Kidney capillary endothelial cell (primary cell): ENCODE results near the gene SULT4A1.
A peak's percentile ranks its signal among the peaks of the same experiment; 100 is the strongest.
"Not testable (repeated sequence)": the region's sequence is repeated elsewhere in the genome, so short reads cannot be mapped to it uniquely, and the experiment has no call there.

ENCODE experiments used
- DNase-seq: peaks from one replicate; pipeline ENCODE4 v3.0.0-alpha.2; 2018; ENCODE audit warnings: low spot score

The SULT4A1 gene

DNA sequence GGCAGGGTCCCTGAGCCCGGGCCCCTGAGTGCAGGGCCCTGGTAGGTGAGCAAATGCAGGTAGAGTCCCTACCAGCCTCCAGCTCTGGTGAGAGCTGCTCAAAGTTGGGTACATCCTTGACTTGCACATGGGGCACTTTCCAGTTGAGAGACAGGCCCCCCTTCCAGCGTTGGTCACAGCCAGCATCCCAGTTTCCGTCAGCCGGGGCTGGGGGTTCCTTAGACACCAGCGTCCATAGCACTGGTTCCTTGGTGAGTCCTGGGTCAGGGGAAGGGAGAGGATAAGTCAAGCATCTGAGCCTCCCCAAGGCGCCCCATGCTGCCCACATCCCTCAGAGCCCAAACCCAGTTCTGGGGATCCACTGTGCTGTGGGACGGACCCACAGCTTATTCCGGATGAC lies 23.9 kb upstream of the SULT4A1 start:
- DNase-seq, result no peak

DNA sequence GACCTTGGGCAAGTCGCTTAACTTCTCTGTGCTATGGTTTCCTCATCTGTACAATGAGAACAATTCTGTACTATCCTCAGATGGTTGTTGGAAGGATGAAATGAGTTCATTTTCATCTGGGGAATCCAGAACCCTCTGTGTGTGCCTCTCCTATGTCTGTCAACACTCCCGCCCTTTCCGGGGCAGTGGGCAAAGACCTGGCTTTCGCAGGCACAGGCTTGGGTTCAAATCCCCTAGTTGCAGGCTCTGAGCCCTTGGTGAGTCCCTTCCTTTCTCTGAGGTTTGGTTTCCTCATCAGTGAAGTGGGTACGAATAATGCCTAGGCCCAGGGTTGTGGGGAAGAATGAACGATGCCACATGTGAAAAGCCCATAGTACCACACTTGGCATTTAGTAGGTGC lies 23.5 kb upstream of the SULT4A1 start:
- DNase-seq, result no peak

DNA sequence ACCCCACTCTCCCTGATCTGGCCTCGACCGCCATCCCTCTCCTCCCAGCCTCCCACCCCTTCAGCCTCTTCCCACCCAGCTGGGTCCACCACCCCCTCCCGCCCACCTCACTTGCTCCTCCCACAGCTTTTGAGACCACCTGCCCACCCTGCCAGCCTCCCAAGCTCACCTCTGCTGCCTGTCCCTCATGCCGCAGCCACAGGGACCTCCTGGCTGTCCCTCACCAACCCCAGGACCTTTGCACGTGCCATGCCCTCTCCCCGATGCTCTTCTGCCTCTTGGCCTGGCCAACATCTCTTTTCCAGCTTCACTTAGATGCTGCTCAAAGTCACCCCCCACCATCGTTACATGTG lies 23.0 kb upstream of the SULT4A1 start:
- DNase-seq, result no peak

DNA sequence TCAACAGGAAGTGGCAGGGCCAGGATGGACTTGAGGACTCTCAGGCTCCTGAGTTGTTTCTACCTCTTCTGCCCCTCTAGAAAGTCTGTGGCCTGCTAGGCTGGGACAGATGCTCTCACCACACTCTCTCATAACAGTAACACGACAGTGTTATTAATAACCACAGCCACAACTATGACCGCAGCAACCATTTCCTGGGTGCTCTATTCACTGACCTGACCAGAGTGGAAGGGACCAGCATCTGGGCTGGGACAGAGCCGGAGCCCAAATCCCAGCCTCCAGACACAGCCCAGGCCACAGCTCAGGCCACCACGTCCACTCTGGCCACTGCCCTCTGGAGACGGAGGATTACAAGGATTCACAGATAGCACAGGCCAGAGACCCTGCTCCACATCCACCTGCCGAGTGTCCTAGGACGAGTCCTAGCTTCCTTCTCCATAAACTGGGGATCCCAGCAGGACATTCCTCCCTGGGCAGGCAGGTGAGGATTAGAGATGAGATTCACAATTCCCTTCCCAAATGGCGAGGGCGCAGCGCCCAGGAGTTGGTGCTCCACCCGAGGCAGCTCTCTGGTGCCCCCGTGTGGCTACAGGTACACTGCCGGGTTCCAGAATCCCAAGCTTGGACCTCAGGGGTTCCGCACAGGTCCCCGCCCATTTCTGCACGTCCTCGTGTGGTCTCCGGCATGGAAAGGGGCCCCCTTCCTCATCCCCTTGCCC lies 22.4 kb upstream of the SULT4A1 start:
- DNase-seq, result peak; percentile 36

DNA sequence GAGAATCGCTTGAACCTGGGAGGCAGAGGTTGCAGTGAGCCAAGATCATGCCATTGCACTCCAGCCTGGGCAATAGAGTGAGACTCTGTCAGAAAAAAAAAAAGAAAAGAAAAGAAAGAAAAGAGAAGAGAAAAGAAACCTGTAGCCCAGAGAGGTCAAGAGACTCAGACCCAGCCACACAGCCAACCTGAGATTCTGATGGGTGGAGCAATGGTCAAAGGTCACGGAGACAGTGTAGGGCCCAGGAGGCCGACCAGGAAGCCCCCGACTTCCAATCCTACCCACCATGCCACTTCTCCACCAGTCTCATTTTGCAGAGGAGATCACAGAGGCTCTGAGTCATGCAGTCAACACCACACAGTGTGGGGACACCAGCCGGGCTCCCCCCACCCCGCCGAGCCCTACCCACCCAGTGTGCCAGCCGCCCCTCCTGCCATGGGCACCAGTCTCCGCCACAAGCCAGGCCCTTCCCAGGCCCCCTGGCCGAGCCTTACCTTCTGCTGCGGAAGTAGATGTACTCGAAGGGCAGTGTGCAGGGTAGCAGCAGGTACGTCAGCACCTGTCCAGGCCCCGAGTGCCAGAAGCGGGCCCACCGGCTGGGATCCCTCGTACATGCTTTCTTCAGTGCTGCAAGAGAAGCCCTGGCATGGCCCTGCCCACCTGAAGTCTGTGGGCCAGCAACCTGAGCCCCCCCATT lies 21.6 kb upstream of the SULT4A1 start:
- DNase-seq, result no peak

DNA sequence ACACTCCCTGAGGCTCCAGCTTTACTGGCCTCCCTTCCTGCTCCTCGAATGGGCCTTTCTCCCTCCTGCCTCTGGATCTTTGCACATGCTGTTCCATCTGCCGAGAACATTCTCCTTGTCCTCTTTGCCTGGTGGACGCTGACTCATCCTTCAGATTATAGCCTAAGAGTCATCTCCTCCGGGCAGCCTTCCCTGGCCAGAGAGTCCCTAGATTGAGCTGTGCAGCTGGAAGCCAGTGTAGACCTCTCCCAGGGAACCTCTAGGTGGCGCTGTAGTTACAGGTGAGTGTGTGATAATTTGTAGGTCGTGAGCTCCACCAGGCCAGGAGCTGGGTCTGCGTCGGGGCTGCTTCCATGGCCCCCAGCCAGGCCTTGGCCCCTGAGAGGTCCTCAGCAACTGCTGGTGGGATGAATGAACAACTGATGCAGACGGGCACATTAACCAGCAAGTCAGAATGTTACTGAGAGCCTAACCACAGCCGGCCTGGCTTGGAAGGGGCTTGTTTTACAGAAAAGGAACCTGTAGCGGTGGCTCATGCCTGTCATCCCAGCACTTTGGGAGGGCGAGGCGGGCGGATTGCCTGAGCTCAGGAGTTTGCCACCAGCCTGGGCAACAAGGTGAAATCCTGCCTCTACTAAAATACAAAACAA lies 20.8 kb upstream of the SULT4A1 start:
- peak; percentile 68 for DNase-seq

DNA sequence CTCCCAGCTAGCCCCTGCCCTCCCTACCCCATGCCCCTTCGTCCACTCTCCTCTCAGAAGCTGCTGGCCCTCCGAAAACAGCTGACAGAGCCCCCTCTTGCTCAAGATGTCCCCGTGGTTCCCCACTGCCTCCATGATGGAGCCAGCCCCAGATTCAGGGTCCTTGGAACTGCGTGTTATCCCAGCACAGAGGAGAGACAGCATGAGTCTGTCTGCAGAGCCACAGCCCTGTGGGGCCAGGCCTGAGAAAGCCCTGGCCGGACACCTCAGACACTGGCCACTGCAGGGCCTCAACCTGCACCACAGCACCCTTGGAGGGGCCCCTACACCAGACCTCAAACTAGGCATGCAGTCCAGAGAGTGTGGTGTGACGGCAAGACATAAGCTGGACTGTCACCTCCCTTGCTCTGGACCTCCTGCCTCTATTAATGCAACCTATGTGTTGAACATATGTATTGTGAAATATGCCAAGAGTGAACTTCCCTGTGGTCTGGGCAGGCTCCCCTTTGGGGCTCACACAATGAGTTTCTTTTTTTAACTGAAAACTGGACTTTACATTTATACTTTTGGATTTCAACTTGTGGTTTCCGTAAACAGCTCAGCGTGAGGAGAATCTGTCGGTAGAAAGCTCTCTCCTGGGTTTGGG lies 19.9 kb upstream of the SULT4A1 start:
- no peak for DNase-seq

DNA sequence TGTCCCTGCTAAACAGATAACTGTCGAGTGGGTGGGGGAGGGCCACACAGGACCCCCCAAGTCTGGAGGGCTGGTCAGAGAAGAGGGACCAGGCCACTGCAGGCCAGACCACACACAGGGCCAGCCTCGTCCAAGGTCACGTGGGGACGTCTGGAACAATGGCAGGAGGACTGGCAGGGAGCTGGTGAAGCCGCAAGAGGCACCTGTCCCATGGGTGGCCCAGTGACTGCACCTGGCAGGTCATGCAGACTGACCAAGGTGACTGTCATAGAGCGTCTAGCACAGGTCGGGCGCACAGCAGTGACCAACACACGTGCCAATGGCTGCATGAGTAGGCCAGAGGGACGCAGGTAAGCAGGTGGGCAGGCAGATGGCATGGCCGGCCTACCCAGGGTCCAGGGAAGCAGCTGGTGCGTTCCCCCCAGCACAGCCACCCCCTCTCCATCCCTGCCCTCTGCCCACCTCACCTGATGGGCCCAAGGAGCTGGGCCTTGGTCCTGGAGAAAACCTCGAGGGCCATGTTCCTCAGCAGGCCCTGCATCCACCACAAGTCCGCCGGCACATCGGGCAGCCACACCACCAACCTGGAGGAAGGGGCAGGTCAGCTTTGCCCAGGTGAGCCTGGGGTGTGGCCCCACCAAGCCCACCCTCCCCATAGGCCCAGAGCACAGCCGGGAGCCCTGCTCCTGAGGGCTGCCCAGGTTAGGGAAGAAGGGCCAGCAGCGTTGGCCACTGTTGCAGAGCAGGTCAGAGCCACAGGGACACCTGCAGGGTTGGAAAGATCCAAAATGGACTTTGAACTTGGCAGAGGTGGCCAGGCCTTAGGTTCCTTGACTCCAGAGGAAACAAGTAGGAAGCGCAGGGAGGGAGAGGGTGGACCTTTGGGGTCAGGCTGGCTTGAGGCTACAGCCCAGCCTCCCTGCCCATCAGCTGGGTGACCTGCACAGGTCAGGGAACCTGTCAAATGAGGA lies 19.1 kb upstream of the SULT4A1 start:
- no peak for DNase-seq

DNA sequence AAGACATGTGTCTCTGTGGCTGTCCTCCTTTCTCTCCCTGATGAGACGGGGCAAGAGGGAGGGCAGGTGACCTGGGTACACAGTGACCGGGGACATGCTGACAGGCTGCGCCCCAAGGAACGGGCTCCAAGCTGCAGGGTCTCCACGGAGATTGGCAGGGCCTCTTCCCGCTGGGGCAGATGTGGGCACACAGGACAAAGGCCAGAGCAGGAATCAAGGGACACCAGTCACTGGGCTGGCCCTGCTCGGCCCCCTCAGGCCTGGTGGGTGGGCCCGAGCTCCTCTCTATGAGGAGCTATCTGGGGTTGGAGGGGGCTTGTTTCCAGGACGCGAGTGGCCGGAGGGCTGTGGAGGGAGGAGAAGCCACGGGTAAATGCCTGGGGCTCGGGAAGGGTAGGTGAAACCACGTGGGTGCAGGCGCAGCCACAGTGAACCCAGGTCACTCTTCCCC lies 18.3 kb upstream of the SULT4A1 start:
- no peak for DNase-seq

DNA sequence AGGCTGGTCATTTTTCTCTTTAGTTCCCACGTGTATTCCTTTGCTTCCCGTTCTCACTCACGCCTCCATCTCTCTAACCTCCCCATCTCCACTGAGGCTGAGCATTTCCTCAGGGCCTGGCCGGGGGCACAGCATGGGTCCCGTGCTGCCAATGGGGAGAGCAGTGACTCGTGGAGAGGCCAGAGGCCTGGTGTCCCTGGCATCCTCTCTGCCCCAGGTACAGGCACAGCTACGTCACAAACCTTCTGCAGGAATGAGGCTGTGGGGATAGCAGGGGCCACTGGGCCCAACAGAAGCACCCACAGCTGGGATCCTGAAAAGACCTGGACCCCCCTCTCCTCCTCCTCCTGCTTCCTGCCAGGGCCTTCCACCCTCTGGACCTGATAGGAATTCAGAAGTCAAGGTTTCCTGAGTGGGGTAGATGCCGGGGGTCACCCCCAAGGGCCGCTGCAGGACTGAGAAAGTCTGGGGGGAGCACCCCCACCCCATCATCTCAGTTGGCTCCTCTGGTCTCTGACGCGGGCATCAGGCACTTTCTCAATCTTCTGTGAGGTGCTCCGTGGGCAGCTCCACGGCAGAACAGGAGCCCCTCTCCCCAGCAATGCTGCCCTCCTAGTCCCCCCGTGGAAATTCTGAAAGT lies 17.7 kb upstream of the SULT4A1 start:
- DNase-seq, result no peak

DNA sequence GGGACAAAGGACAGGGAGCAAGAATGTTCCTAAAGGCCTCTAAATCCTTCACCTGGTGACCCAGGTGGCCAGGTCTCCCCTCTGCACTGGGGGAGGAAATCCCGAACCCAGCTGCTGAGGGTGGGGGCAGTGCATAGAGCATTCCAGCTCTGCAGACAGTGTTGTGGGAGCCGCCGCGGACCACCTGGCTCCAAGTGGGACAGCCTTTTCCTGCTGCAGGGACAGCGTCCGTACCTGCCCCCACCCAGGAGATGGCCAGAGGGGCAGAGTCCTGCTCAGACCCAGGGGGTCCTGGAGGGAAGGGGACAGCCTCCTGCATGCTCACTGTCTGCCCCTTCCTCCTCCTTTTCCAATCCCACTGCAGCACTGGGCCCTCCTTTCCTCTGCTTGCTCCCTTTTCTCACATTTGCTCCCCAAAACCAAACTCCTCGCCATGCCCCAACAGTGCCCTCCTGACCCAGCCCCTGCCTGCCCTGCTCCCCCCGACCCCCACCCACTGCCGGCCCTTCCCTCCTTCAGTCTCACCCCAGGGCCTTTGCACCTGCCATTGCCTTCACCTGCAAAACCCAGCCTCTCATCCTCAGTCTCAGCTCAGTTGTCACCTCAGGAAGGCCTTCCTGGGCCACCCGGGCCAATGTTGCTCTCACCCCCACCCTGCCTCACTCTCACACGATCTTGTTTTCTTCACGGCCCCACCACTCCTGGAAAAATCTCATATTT lies 16.7 kb upstream of the SULT4A1 start:
- no peak for DNase-seq

DNA sequence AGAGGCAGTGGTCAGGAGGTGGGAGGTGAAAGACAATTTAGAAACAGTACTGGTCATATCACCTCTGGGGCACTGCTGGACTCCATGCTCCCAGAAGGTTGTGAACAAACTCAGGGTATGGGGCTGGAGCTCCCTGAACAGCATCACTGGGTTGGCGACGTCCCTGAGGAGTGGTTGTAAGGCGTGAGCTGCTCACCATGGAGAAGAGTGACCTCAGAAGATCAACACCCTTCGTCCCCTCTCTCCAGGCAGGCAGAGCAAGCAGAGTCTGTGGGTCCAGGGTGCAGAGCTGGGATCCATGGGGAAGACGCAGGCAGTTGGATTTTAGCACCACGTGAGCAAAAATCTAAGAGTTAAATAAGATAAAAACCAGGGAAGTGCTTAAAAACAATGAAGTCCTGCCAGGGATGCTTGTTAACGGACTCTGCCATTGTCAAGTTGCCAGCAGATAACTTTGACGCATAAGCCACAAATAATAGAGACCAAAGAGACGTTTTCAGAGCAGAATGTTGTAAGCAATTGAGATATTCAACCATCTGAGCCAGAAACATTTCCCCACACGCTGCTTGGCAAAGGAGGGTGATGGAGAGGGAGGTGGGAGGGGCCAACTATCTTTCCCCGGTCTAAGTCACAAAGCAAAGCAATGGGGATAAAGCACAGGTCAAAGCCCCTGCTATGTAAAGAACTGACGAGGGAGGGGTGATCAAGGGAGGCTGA lies 15.9 kb upstream of the SULT4A1 start:
- no peak for DNase-seq

DNA sequence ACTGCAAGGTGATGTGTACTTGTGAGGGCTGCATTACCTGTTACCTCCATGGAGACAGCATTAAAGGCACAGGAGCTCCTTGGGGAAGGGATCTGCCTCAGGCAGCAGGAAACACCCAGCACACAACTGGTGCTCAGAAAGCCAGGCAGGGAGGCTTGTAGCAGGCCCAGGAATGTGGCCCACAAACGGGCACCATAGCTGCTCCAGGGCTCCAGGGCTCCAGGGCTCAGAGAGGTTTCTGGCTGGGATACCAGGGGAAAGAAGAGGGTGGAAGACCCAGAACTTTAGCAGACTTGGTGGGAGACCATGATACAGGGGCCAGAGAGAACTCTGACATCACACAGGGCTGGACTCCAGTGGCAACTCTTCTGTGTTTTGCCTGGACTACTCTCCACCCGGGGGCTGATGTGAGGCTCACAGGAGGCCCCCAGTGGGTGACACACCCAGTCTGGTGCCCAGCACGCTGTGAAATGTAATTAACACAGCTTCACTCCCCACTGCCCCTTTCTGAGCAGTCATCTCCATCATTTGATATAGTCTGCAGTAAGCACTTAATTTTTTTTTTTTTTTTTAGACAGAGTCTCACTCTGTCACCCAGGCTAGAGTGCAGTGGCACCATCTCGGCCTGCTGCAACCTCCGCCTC lies 14.7 kb upstream of the SULT4A1 start:
- DNase-seq, result no peak

DNA sequence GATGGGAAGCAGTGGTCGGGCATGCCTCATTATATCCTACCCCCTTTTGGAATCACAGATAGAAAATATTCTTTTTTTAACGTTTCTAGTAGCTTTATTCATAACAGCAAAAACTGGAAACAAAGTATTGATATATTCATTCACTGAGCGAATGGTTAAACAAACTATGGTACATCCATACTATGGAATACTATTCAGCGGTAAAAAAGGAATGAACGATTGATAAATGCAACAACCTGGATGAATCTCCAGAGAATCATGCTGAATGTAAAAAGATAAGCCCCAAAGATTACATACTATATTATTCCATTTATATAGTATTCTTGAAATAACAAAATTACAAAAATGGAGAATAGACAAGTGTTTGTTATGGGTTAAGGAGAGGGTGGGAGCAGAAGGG lies 7.5 kb upstream of the SULT4A1 start:
- DNase-seq, result no peak

DNA sequence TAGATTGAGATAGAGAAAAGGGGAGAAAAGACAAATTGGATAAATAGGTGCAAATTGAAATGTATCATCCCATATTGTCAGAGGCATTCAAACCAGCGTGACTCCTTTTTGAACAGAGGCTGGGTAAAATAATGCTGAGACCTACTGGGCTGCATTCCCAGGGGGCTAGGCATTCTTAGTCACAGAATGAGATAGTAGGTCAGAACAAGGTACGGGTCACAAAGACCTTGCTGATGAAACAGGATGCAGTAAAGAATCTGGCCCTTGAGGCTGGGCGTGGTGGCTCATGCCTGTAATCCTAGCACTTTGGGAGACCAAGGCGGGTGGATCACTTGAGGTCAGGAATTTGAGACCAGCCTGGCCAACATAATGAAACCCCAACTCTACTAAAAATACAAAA lies 6.7 kb upstream of the SULT4A1 start:
- not testable (repeated sequence) for DNase-seq

DNA sequence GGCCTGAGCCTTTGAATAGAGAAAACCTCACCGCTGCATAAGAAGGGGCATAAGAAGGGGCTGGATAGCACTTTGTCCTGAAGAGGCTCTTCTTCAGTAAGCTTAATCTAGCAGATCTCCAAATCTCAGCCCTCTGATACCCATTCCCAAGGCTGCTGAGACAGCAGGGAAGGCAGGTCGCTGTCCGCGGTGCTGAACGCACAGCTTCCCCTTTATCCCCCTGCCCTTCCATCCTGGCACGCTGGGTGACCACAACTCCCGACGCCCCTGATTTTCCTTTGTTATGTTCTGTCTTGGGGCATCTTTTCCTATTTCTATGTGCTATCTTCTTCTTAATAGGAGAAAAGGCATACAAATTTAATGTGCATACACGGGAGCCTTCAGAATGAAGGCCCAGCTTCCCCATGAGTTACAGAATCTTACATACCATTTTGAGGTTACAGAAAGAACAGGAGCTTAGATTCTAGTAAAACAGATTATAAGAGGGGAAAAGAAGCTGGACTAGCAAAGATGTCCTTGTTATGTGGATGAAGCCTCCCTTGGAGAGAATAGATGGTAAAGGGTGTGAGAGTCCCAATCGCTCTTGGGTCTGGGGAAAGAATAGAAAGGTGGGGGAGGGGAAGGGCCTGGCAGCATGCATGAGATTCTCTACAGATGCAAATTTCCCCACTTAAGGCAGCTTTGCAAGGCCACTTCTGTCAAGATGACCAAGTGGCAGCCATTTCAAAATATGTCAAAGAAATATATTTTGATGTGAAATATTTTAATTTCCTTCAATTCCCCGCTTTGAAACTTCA lies 5.7 kb upstream of the SULT4A1 start:
- peak; percentile 64 for DNase-seq

DNA sequence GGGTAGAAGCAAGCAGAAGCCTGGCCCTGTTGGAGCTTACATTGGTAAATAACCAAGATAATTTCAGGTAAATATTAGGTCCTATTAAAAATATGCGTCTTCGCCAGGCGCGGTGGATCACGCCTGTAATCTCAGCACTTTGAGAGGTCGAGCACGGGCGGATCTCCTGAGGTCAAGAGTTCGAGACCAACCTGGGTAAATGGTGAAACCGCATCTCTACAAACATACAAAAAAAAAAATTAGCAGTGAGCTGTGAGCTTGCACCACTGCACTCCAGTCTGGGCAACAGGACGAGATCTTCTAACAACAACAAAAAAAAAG lies 529 bp upstream of the SULT4A1 start:
- DNase-seq, result no peak

DNA sequence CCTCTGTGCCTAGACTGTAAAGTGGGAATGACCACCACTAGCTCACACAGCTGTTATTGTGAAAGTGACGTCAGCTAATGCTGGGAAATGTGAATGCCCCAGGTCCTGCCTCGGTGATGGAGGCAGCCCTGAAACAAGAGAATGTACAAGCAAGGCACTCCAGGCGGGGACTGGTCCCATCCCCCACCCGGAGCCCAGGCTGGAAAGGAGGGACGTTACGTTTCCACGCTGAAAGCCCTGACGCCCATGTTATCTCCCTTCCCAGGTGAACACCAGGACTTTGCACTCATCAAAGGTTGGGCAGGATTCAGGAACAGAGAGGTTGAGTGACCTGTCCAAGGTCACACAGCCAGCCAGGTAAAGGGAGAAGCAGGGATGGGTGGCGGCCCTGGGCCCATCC lies 784 bp downstream of the SULT4A1 start:
- DNase-seq, result no peak

DNA sequence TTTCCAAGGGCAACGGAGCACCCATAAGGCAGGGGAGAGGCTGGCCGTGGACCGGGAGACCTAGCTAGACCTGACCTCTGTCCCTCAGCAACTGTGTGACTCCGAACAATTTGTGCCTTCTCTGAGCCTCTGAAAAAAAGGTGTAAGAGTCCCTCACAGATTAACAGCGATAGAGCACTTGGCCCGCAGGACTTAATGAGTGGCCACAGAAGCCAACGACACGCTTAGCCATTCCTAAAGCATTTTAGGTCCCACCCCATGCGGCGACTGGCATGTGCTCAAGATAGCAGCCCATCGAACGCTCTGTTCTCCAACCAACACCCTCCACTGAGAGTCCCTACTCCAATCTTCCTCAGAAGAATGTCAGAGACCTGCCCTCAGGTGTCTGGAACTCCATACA lies 1.5 kb downstream of the SULT4A1 start:
- DNase-seq, result no peak
